AG04449 (cell line): ENCODE data around the gene TMEM200B.
"Not testable (repeated sequence)": the region's sequence is repeated elsewhere in the genome, so short reads cannot be mapped to it uniquely, and the experiment has no call there.

Experiments used
- CTCF ChIA-PET: fragments of 350-600 bp; formaldehyde crosslinking; extraction: SDS; loops from one replicate; lab custom pipeline; 2021; ENCODE audit warnings: antibody characterized with exemption; lab: Yijun Ruan, JAX
- POLR2A ChIA-PET: fragments of 400-600, 350-600 bp; formaldehyde crosslinking; extraction: SDS; loops from one replicate; lab custom pipeline; 2020; ENCODE audit warnings: antibody characterized with exemption, inconsistent platforms; lab: Yijun Ruan, JAX
- DNase-seq: peaks from one replicate; pipeline ENCODE4 v3.0.0-alpha.2; 2010; ENCODE audit warnings: low read depth, low spot score
- H3K4me3 ChIP-seq: 2 replicates; pipeline ENCODE4 v1.5.1; 2011; ENCODE audit warnings: low read depth, mild to moderate bottlenecking, control low read depth, low read length
- CTCF ChIP-seq: IDR thresholded peaks from one replicate; pipeline ENCODE4 v1.5.1; 2011; ENCODE audit warnings: mild to moderate bottlenecking, moderate library complexity, low read length, control low read depth, inconsistent platforms; ENCODE audit not compliant: insufficient read depth; ENCODE audit errors: missing control alignments

TMEM200B gene

GRCh38 chr1:29083317-29084195, 40.1 kb downstream of the TMEM200B start:
- ChIA-PET CTCF (interaction anchor here (1.0 kb wide), 1 partner anchor 41 kb away, joined by 3 read pairs; the partner anchor contains the start of gene TMEM200B), POLR2A (no interaction called here)
- no peak for TF ChIP-seq CTCF

GRCh38 chr1:29082519-29082918, 41.2 kb downstream of the TMEM200B start:
- no peak for TF ChIP-seq CTCF
- no peak overlapping the region for H3K4me3 ChIP-seq
- ChIA-PET POLR2A (no interaction called here), CTCF (interaction anchor here (1.0 to 2.0 kb wide), 2 partner anchors 10 to 42 kb away, joined by 3 to 6 read pairs; partner anchors contain the start of gene TMEM200B)
- DNase-seq: no peak

More at GRCh38 chr1:29083317-29084195, 40.1 kb downstream of the TMEM200B start:
- no peak overlapping the region for H3K4me3 ChIP-seq
- no peak for DNase-seq

- CTCF ChIA-PET: interaction anchor here (1.0 to 2.0 kb wide), 2 partner anchors 9 to 79 kb away, joined by 3 to 6 read pairs; no protein-coding TSS in a partner anchor
- POLR2A ChIA-PET: no interaction called here
- TF ChIP-seq CTCF: no peak
Observed at GRCh38 chr1:29081201-29081600, 42.5 kb downstream of the TMEM200B start.

GRCh38 chr1:29079916-29080629, 43.6 kb downstream of the TMEM200B start:
- POLR2A ChIA-PET, DNase-seq, H3K4me3 ChIP-seq: not testable (repeated sequence)
- CTCF ChIA-PET: interaction anchor here (1.4 kb wide), 1 partner anchor 35 kb away, joined by 5 read pairs; no protein-coding TSS in a partner anchor

More at GRCh38 chr1:29081201-29081600, 42.5 kb downstream of the TMEM200B start:
- H3K4me3 ChIP-seq: no peak overlapping the region
- no peak for DNase-seq

- CTCF ChIA-PET: interaction anchor here (1.2 kb wide), 1 partner anchor 13 kb away, joined by 3 read pairs; no protein-coding TSS in a partner anchor
Observed at GRCh38 chr1:29077155-29077554, 46.5 kb downstream of the TMEM200B start.

More at GRCh38 chr1:29077155-29077554, 46.5 kb downstream of the TMEM200B start:
- TF ChIP-seq CTCF: no peak
- POLR2A ChIA-PET: no interaction called here
- no peak overlapping the region for H3K4me3 ChIP-seq
- no peak for DNase-seq
